ENCODE measurements around the gene ENDOD1. TPM values are rescaled to one million over a fixed set of nuclear protein-coding genes. Genes with fewer than 3 reads are reported as not detected.

Gene ENDOD1
- total RNA-seq, 1 experiment from 2014 or later: 0.87 TPM

GRCh38 chr11:95154514-95154913 lies 64.9 kb downstream of the ENDOD1 start:
- Histone ChIP-seq H3K18ac (ENCODE audit: insufficient read length, low read depth, low read length) (no peak overlapping the region), H3K4ac (ENCODE audit: low read depth, low read length) (no peak overlapping the region), H2BK5ac (ENCODE audit: insufficient read length, low read length) (no peak overlapping the region), H3K9ac (ENCODE audit: extremely low read depth, insufficient read length, low read length) (no peak overlapping the region), H2BK15ac (ENCODE audit: low read depth, low read length) (no peak overlapping the region), H2BK12ac (ENCODE audit: insufficient read length, low read depth, low read length) (no peak overlapping the region), H4K8ac (replicated peaks; ENCODE audit: insufficient read length, low read depth, low read length) (no peak overlapping the region), H3K23me2 (ENCODE audit: insufficient read length, low read depth, low read length, poor library complexity, severe bottlenecking) (peaks cover 16% of the 10 kb centered on the region), H2AFZ (ENCODE audit: low read length) (no peak overlapping the region), H4K5ac (ENCODE audit: insufficient read length, low read depth, low read length) (no peak overlapping the region), H2BK120ac (ENCODE audit: low read depth, low read length, poor library complexity, severe bottlenecking) (no peak overlapping the region), H4K20me1 (ENCODE audit: control insufficient read depth, insufficient read depth, insufficient read length) (no peaks in the 10 kb centered on the region), H3K27me3 (ENCODE audit: insufficient read depth, low read length) (peaks cover 8% of the 10 kb centered on the region; the same call in 1 of the 2 replicates), H3K56ac (ENCODE audit: insufficient read length, low read depth, low read length) (no peak overlapping the region), H3K14ac (ENCODE audit: insufficient read depth, low read length) (no peak overlapping the region), H3K4me1 (ENCODE audit: insufficient read depth, low read length) (no peaks in the 10 kb centered on the region), H3K79me1 (ENCODE audit: insufficient read depth, low read depth, low read length, poor library complexity, severe bottlenecking) (no peaks in the 10 kb centered on the region), H3K79me2 (ENCODE audit: insufficient read depth, low read length) (no peaks in the 10 kb centered on the region), H3K4me2 (ENCODE audit: insufficient read depth, insufficient read length, low read length) (no peak overlapping the region), H2AK5ac (ENCODE audit: insufficient read length, low read length) (no peak overlapping the region), H3K27ac (ENCODE audit: insufficient read length, low read depth, low read length) (no peak overlapping the region), H4K91ac (ENCODE audit: insufficient read length, low read depth, low read length) (no peak overlapping the region), H3T11ph (ENCODE audit: low read length) (no peak overlapping the region), H3K23ac (ENCODE audit: insufficient read length, low read depth, low read length) (no peak overlapping the region), H2BK20ac (ENCODE audit: low read depth, low read length, poor library complexity, severe bottlenecking) (no peak overlapping the region), H3K9me3 (ENCODE audit: control insufficient read depth, low read depth, low read length) (no peaks in the 10 kb centered on the region)
- DNase-seq: peak; percentile 74
- peaks cover 6 to 7% of the 10 kb centered on the region in 2 experiments for H3K9me3 Mint-ChIP-seq
- TF ChIP-seq CTCF (conservative IDR thresholded peaks at IDR 0.05): peak; percentile 91
- H3K4me3 Mint-ChIP-seq: no peak overlapping the region
- H3K27ac Mint-ChIP-seq: no peak overlapping the region
- peaks cover 13 to 16% of the 10 kb centered on the region in 2 experiments for H3K4me1 Mint-ChIP-seq
- H3K27me3 Mint-ChIP-seq (ENCODE audit: low read depth): peaks cover 22% of the 10 kb centered on the region
- peaks cover under 1 to 14% (median 6%) of the 10 kb centered on the region in 3 experiments; a peak in 5 of 7 replicates for H3K36me3 Mint-ChIP-seq (ENCODE audit: insufficient read depth in 1 of 3, low read depth in 3 of 3)

Data from H9 (cell line).